HG03521 (cell line): ENCODE results near the gene THOC5.
"Not testable (repeated sequence)": the region's sequence is repeated elsewhere in the genome, so short reads cannot be mapped to it uniquely, and the experiment has no call there.

Experiments
- ATAC-seq: cut with Tn5 transposase; IDR thresholded peaks from one replicate; pipeline ENCODE4 v1.9.1; 2021; ENCODE audit warnings: mild to moderate bottlenecking, moderate library complexity; ENCODE audit not compliant: unreplicated experiment

Gene THOC5

GRCh38 chr22:29563652-29564460 is 10.3 kb upstream of the THOC5 start:
- no peak for ATAC-seq

GRCh38 chr22:29559853-29560252 is 6.3 kb upstream of the THOC5 start:
- ATAC-seq = no peak

GRCh38 chr22:29559030-29559429 is 5.5 kb upstream of the THOC5 start:
- ATAC-seq = no peak

GRCh38 chr22:29555065-29555644 is 1.6 kb upstream of the THOC5 start:
- ATAC-seq = no peak

GRCh38 chr22:29552357-29552756 is 1.2 kb downstream of the THOC5 start:
- ATAC-seq = not testable (repeated sequence)

- no peak for ATAC-seq
Observed at GRCh38 chr22:29550005-29550404, 3.6 kb downstream of the THOC5 start.

- not testable (repeated sequence) for ATAC-seq
Observed at GRCh38 chr22:29545045-29545444, 8.5 kb downstream of the THOC5 start.

GRCh38 chr22:29541845-29542244 is 11.7 kb downstream of the THOC5 start:
- ATAC-seq = no peak

GRCh38 chr22:29539105-29539504 is 14.5 kb downstream of the THOC5 start:
- no peak for ATAC-seq

- no peak for ATAC-seq
Observed at GRCh38 chr22:29536411-29536810, 17.1 kb downstream of the THOC5 start.

- no peak for ATAC-seq
Observed at GRCh38 chr22:29531419-29531818, 22.1 kb downstream of the THOC5 start.

GRCh38 chr22:29530716-29531115 is 22.8 kb downstream of the THOC5 start:
- no peak for ATAC-seq

GRCh38 chr22:29528144-29528543 is 25.4 kb downstream of the THOC5 start:
- ATAC-seq = no peak

- no peak for ATAC-seq
Observed at GRCh38 chr22:29524442-29525191, 28.9 kb downstream of the THOC5 start.

GRCh38 chr22:29523761-29524160 is 29.8 kb downstream of the THOC5 start:
- ATAC-seq = no peak

GRCh38 chr22:29521526-29521925 is 32.0 kb downstream of the THOC5 start:
- no peak for ATAC-seq

GRCh38 chr22:29520851-29521250 is 32.7 kb downstream of the THOC5 start:
- no peak for ATAC-seq

- no peak for ATAC-seq
Observed at GRCh38 chr22:29519996-29520395, 33.6 kb downstream of the THOC5 start.

- ATAC-seq = no peak
Observed at GRCh38 chr22:29518427-29518826, 35.1 kb downstream of the THOC5 start.

GRCh38 chr22:29517215-29517908 is 36.2 kb downstream of the THOC5 start:
- no peak for ATAC-seq

GRCh38 chr22:29512031-29512430 is 41.5 kb downstream of the THOC5 start:
- no peak for ATAC-seq
